Mononuclear cell (primary cell): ENCODE results near the gene FXYD6. TPM values are rescaled to one million over a fixed set of nuclear protein-coding genes. Genes with fewer than 3 reads are reported as not detected.

Experiments used
- H3K27me3 ChIP-seq: 2 replicates; pipeline ENCODE4 v1.6.0; 2011; ENCODE audit warnings: low read length, control low read depth; ENCODE audit not compliant: insufficient read depth
- H3K4me1 ChIP-seq: 2 replicates; pipeline ENCODE4 v1.5.1; 2011; ENCODE audit warnings: mild to moderate bottlenecking, low read length, control low read depth; ENCODE audit not compliant: insufficient read depth
- H3K4me3 ChIP-seq: 2 replicates; pipeline ENCODE4 v1.5.1; 2011; ENCODE audit warnings: mild to moderate bottlenecking, low read length, moderate library complexity
- H3K9me3 ChIP-seq: 2 replicates; pipeline ENCODE4 v1.5.1; 2011; ENCODE audit warnings: low read depth, mild to moderate bottlenecking, control low read depth, low read length
- total RNA-seq: library from RNA; depleted of rRNA; stranded (reverse); fragments of >200 nt; gene quantifications from one replicate; pipeline ENCODE4 v1.2.3, GENCODE V29; 2012

The FXYD6 gene
- total RNA-seq, 1 donor, result 12.1 TPM

- H3K9me3 ChIP-seq, result no peaks in the 10 kb centered on the region
- H3K4me3 ChIP-seq, result no peak overlapping the region
- no peaks in the 10 kb centered on the region for H3K27me3 ChIP-seq
- peaks cover 92% of the 10 kb centered on the region for H3K4me1 ChIP-seq
Measured at GRCh38 chr11:117839380-117839881, 37.0 kb downstream of the FXYD6 start.

- Histone ChIP-seq H3K4me1 (peaks cover 89% of the 10 kb centered on the region), H3K4me3 (no peak overlapping the region), H3K27me3 (no peaks in the 10 kb centered on the region), H3K9me3 (no peaks in the 10 kb centered on the region)
Measured at GRCh38 chr11:117838901-117839300, 37.6 kb downstream of the FXYD6 start.

- no peaks in the 10 kb centered on the region for H3K9me3 ChIP-seq
- H3K4me3 ChIP-seq, result no peak overlapping the region
- no peaks in the 10 kb centered on the region for H3K27me3 ChIP-seq
- H3K4me1 ChIP-seq, result peaks cover 84% of the 10 kb centered on the region
Measured at GRCh38 chr11:117837791-117838190, 38.7 kb downstream of the FXYD6 start.

DNA sequence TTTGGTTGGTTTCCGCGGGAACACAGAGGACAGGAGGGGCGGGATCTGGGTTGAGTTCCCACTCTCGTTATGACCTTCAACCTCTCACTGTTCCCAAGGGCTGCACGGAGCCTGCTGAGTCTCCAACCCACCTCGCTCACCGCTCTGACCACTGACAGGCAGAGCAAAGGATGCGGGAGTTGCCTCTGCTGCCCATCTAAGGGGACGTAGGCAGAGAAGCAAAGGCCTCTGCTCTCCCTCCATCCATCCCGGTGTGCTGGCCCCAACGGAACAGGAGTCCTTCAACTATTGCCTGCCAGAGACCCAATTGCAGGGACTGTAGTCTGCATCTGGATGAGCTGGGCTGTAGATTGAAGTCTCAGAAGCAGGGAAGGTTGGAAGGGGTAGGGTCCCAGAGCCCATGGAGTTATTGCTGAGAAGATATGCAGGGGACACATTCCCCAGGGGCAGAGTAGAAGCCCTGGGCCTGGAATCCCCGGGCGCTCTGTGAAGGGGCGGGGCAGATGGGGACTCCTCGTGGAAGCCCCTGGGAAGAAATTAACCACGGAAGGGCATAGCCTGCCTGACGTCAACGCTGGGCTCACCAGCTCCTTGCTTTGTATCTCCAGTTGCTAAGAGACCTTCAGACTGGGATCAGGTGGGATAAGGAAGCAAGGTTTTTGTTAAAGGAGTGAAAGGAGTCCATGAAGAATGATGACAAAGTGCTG lies 39.2 kb downstream of the FXYD6 start:
- Histone ChIP-seq H3K4me3 (no peak overlapping the region), H3K27me3 (no peaks in the 10 kb centered on the region), H3K4me1 (peaks cover 78% of the 10 kb centered on the region)

GRCh38 chr11:117836077-117836960 lies 40.1 kb downstream of the FXYD6 start:
- Histone ChIP-seq H3K4me1 (peaks cover 69% of the 10 kb centered on the region), H3K27me3 (no peaks in the 10 kb centered on the region), H3K4me3 (no peak overlapping the region), H3K9me3 (no peaks in the 10 kb centered on the region)

More for the DNA sequence above, 39.2 kb downstream of the FXYD6 start:
- H3K9me3 ChIP-seq, result no peaks in the 10 kb centered on the region

- Histone ChIP-seq H3K9me3 (no peaks in the 10 kb centered on the region), H3K4me1 (peaks cover 69% of the 10 kb centered on the region), H3K4me3 (no peak overlapping the region), H3K27me3 (no peaks in the 10 kb centered on the region)
Measured at GRCh38 chr11:117835576-117835975, 40.9 kb downstream of the FXYD6 start.

DNA sequence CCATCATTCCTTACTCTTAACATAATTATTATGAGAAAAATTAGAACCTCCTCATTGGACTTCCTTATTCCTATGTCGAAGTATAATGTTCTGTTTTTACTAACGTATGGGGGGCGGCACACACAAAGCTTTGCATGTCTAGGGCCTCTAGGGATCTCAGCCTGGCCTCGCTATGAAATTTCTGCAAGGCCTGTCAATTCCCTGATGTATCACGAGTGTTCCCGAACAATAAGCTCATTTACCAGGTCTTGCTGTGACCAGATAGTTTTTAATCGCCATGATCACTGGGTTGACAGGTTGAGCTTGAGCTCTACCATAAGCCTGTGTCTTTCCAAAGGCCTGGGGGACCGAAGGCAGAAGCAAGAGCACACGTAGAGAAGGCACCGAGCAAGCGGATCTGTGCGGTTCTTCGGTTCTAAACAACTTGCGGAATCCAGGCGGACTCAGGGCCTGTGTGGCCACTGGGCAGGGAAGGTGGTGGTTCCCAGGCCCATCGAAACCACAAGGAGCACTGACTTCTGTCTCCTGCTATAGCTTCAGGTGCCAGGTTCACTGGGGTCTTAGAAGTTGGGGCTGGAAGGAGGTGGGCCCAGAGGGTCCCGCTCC lies 41.5 kb downstream of the FXYD6 start:
- Histone ChIP-seq H3K27me3 (no peaks in the 10 kb centered on the region), H3K4me1 (peaks cover 70% of the 10 kb centered on the region)

GRCh38 chr11:117834068-117834810 lies 42.2 kb downstream of the FXYD6 start:
- no peaks in the 10 kb centered on the region for H3K9me3 ChIP-seq
- H3K4me1 ChIP-seq, result peaks cover 68% of the 10 kb centered on the region
- H3K27me3 ChIP-seq, result no peaks in the 10 kb centered on the region
- no peak overlapping the region for H3K4me3 ChIP-seq

More for the DNA sequence above, 41.5 kb downstream of the FXYD6 start:
- Histone ChIP-seq H3K4me3 (no peak overlapping the region), H3K9me3 (no peaks in the 10 kb centered on the region)

DNA sequence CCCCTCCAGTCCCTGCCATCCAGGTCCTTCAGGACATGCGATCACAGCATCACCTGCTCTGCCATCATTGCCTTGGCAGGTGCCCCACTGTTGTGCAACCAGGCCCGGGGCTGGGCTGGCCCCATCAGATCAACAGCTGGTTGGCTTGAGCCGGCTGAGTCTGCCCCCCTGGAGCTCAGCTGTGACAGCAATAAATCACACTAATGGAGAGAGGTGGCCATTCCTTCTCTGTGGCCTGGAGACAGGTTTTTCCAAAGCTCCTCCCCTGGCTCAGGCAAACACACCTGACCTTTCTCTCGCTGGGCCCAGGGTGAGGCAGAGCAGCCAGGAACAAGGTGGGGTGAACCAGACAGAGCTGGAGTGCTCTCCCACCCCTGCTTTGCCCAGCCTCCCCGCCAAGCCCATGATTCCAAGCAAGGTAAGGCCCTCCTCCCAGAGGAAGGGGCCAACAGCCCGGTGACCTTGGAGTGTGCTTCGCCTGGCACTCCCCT lies 43.0 kb downstream of the FXYD6 start:
- Histone ChIP-seq H3K9me3 (no peaks in the 10 kb centered on the region), H3K4me3 (no peak overlapping the region), H3K4me1 (peaks cover 71% of the 10 kb centered on the region), H3K27me3 (no peaks in the 10 kb centered on the region)

DNA sequence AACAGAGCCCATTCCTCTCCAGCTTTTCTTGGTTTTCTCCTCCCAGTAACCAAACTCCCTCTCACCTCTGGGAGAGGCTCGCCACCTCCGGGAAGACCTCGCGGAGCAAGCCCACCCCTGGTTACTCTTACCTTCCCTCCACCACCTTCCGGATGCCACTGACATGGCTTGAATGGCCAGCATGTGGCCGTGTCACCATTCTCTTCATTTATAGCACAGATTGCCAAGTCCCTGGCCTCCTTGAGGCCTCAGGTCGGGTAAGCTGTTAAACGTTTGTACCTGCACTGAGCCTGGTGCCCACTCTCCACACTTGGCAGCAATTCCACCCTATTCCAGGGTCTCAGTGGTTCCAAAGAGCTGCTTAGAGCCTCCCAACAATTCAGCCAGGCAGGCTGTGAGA lies 43.9 kb downstream of the FXYD6 start:
- Histone ChIP-seq H3K4me1 (peaks cover 71% of the 10 kb centered on the region), H3K27me3 (no peaks in the 10 kb centered on the region), H3K4me3 (no peak overlapping the region), H3K9me3 (no peaks in the 10 kb centered on the region)

GRCh38 chr11:117831661-117832415 lies 44.6 kb downstream of the FXYD6 start:
- Histone ChIP-seq H3K4me3 (no peak overlapping the region), H3K4me1 (peaks cover 65% of the 10 kb centered on the region), H3K9me3 (no peaks in the 10 kb centered on the region), H3K27me3 (no peaks in the 10 kb centered on the region)

DNA sequence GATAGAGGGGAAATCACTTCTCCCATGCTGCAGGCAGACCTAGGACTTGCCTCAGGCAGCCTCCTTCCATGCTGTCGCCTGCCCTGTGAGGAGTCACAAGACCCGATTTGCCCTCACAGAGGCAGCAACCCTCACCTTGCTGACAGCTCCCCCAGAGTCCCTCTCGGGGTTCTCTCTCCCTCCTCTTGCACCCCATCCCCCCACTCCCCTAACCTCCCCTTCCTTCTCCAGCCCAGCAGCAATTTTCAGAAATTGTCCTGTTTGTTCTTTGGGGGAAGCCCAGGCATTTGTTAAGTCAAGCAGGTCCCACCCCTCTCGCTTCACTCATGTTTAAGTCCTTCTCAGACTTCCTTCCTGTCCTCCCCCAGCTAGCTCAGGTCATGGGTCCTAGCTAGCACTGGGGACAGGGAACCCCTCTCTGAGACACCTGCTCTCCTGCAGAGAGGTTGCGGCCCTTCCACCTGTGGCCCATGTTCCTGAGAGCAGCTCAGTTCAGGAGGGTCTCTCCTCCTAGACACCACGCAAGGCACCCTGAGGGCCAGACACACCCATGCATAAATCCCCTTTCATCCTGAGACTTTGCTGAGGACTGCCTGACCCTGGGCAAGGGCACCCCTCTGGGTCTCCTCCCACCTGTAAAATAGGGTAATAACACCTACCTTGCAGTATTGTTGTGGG lies 45.6 kb downstream of the FXYD6 start:
- Histone ChIP-seq H3K4me3 (no peak overlapping the region), H3K27me3 (no peaks in the 10 kb centered on the region), H3K9me3 (no peaks in the 10 kb centered on the region), H3K4me1 (peaks cover 55% of the 10 kb centered on the region)

DNA sequence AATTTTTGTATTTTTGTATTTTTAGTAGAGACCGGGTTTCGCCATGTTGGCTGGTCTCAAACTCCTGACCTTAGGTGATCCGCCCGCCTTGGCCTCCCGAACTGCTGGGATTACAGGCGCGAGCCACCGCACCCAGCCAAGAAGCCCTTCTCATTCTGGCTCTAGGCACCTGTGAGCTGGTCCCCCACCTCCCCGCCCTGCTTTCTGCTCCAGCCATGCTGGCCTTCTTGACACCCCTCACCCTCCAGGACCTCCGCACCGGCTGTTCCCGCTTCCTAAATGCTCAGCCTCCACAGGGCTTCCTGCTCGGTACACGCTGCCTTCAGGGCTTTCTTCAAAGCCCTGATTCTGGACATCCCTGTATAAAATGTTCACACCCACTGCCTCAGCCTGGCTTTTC lies 46.4 kb downstream of the FXYD6 start:
- H3K27me3 ChIP-seq, result no peaks in the 10 kb centered on the region
- no peaks in the 10 kb centered on the region for H3K9me3 ChIP-seq
- H3K4me1 ChIP-seq, result peaks cover 52% of the 10 kb centered on the region
- no peak overlapping the region for H3K4me3 ChIP-seq
